ENCODE results near the gene IQCN. TPM values are rescaled to one million over a fixed set of nuclear protein-coding genes. Genes with fewer than 3 reads are reported as not detected.

IQCN gene
- total and polyA plus RNA-seq, 5 donors from 2014 or later = 0.03 to 26.5 (median 0.22) TPM; not detected in 1

DNA sequence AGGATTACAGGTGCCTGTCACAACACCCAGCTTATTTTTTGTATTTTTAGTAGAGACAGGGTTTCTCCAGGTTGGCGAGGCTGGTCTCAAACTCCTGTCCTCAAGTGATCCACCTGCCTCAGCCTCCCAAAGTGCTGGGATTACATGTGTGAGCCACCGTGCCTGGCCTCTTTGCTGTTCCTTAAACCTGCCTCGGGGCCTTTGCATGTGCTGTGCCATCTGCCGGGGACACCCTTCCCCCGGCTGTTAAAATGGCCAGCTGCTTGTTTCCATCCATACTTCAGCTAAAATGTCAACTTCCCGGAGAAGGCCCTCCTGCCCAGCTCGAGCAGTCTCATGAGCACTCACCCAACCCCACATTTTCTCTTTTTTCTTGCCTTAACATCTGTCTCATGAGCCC is 29.0 kb downstream of the IQCN start:
- no peaks in the 10 kb centered on the region for H3K36me3 ChIP-seq (ENCODE audit: control insufficient read depth, insufficient read depth, low read length)
- H3K27ac Mint-ChIP-seq = no peak overlapping the region
- H3K9me3 Mint-ChIP-seq = peaks cover 0 to 2% (median 0%) of the 10 kb centered on the region in 7 donors
- no peaks in the 10 kb centered on the region for H3K36me3 Mint-ChIP-seq
- DNase-seq (no peak), ATAC-seq (ENCODE audit: low read depth in 2 of 2) (no peak)
- no peak overlapping the region for H3K4me3 ChIP-seq (ENCODE audit: low read depth, low read length)
- H3K4me1 Mint-ChIP-seq = peaks cover 0 to 3% (median 0%) of the 10 kb centered on the region in 4 donors
- no peaks in the 10 kb centered on the region for H3K27me3 ChIP-seq (ENCODE audit: control insufficient read depth, insufficient read depth, low read length)
- H3K9me3 ChIP-seq (ENCODE audit: control insufficient read depth in 2 of 2, low read length in 2 of 2) = no peaks in the 10 kb centered on the region
- no peaks in the 10 kb centered on the region for H3K4me1 ChIP-seq (ENCODE audit: control insufficient read depth, insufficient read depth, low read length, poor library complexity, severe bottlenecking)
- no peak overlapping the region for H3K4me3 Mint-ChIP-seq
- peaks cover 4% of the 10 kb centered on the region for H3K27me3 Mint-ChIP-seq
- no peak overlapping the region for H3K27ac ChIP-seq (ENCODE audit: insufficient read depth, low read length, poor library complexity, severe bottlenecking)

DNA sequence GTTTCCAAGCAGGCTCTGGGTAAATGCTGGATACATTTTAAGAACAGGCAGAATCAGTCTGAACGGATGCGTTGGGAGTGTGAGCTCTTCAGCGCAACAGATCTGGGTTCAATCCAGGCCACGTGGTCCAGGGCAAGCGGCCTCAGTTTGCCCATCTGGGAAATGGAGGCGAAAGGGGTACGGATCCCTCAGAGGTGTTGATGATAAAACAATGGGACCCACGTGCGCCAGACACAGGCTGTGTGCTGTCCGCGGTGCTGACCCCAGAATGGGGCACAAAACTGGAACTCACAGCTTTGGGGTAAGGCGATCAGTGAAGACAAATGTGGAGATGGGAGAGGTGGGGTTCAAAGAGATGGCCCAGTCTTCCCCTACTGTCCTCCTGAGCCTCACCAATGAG is 34.9 kb downstream of the IQCN start:
- peaks cover 0 to under 1% of the 10 kb centered on the region in 2 experiments for H3K9me3 ChIP-seq (ENCODE audit: control insufficient read depth in 2 of 2, low read length in 2 of 2)
- no peaks in the 10 kb centered on the region for H3K27me3 ChIP-seq (ENCODE audit: control insufficient read depth, insufficient read depth, low read length)
- DNase-seq (no peak), ATAC-seq (ENCODE audit: low read depth in 2 of 2) (no peak)
- no peak overlapping the region for H3K4me3 ChIP-seq (ENCODE audit: low read depth, low read length)
- no peak overlapping the region for H3K27ac ChIP-seq (ENCODE audit: insufficient read depth, low read length, poor library complexity, severe bottlenecking)
- Mint-ChIP-seq H3K4me1 (peaks cover 0 to 3% (median 0%) of the 10 kb centered on the region in 4 donors), H3K27ac (peak overlapping the region in 1 of 3 donors; percentile 12), H3K9me3 (peaks cover 0 to 9% (median 0%) of the 10 kb centered on the region in 7 donors), H3K27me3 (peaks cover 14% of the 10 kb centered on the region), H3K4me3 (peak overlapping the region in 1 of 4 donors; percentile 10), H3K36me3 (no peaks in the 10 kb centered on the region)
- H3K36me3 ChIP-seq (ENCODE audit: control insufficient read depth, insufficient read depth, low read length) = no peaks in the 10 kb centered on the region
- no peaks in the 10 kb centered on the region for H3K4me1 ChIP-seq (ENCODE audit: control insufficient read depth, insufficient read depth, low read length, poor library complexity, severe bottlenecking)

DNA sequence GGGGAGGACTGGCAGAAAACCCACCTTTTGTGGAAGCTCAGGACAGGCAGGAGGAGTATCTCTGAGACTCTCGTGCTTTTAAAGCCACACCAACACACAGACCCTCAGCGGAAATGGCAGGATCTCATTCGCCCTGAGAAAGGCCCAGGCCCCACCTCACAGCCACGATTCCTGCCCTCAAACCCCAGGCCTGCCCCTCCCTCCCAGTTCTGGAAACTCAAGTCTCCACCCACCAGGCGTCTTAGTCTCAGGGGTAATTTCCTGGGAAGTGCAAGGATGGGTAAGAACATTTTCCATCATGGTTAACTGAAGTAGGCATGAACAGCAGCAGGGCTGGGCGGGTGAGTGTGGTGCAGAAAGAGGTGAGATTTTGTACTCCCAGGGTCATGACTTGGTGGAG is 40.1 kb downstream of the IQCN start:
- Mint-ChIP-seq H3K36me3 (no peaks in the 10 kb centered on the region), H3K27me3 (peaks cover 32% of the 10 kb centered on the region), H3K4me3 (no peak overlapping the region), H3K27ac (no peak overlapping the region), H3K9me3 (peaks cover 0 to 14% (median 0%) of the 10 kb centered on the region in 7 donors), H3K4me1 (peaks cover 0 to 2% (median 0%) of the 10 kb centered on the region in 4 donors)
- H3K4me1 ChIP-seq (ENCODE audit: control insufficient read depth, insufficient read depth, low read length, poor library complexity, severe bottlenecking) = peaks cover 4% of the 10 kb centered on the region
- peaks cover 0 to 16% of the 10 kb centered on the region in 2 experiments for H3K9me3 ChIP-seq (ENCODE audit: control insufficient read depth in 2 of 2, low read length in 2 of 2)
- no peak overlapping the region for H3K27ac ChIP-seq (ENCODE audit: insufficient read depth, low read length, poor library complexity, severe bottlenecking)
- ATAC-seq (ENCODE audit: low read depth in 2 of 2) (no peak), DNase-seq (no peak)
- H3K27me3 ChIP-seq (ENCODE audit: control insufficient read depth, insufficient read depth, low read length) = peaks cover 11% of the 10 kb centered on the region
- H3K36me3 ChIP-seq (ENCODE audit: control insufficient read depth, insufficient read depth, low read length) = no peaks in the 10 kb centered on the region
- H3K4me3 ChIP-seq (ENCODE audit: low read depth, low read length) = no peak overlapping the region

DNA sequence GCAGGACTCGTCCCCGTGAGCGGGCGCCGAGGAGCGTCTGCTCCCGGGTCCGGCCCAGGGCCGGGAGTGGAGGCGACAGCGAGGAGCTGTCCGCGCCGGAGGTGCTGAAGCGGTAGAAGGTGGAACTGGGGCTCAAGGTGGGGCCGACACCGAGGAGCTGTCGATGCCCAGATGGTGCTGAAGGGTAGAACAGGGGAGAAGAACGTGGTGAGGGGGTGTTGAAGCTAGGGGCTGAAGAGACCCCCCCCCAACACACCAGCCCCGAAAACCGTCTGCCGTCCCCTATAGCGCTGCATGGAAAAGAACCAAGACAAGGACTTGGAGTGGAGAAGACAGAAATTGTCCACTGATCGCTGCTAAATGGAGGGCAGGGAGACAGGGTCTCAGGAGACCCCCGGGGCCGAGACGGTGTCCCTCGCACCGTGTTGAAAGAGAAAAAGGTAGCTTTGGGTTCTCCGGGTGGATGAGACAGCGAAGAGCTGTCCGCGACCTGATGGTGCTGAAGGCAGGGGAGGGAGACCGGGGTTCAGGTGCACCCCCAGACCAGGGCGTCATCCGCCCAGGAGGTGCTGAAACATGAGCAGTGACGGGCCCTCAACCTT is 40.9 kb downstream of the IQCN start:
- Histone ChIP-seq H3K27ac (ENCODE audit: insufficient read depth, low read length, poor library complexity, severe bottlenecking) (no peak overlapping the region), H3K27me3 (ENCODE audit: control insufficient read depth, insufficient read depth, low read length) (peaks cover 11% of the 10 kb centered on the region), H3K4me3 (ENCODE audit: low read depth, low read length) (no peak overlapping the region), H3K4me1 (ENCODE audit: control insufficient read depth, insufficient read depth, low read length, poor library complexity, severe bottlenecking) (peaks cover 4% of the 10 kb centered on the region), H3K36me3 (ENCODE audit: control insufficient read depth, insufficient read depth, low read length) (no peaks in the 10 kb centered on the region), H3K9me3 (ENCODE audit: control insufficient read depth in 2 of 2, low read length in 2 of 2) (peaks cover 0 to 16% of the 10 kb centered on the region in 2 experiments)
- Mint-ChIP-seq H3K27me3 (peaks cover 32% of the 10 kb centered on the region), H3K4me3 (no peak overlapping the region), H3K36me3 (no peaks in the 10 kb centered on the region), H3K27ac (no peak overlapping the region), H3K4me1 (peaks cover 0 to 2% (median 0%) of the 10 kb centered on the region in 4 donors), H3K9me3 (peaks cover 0 to 14% (median 0%) of the 10 kb centered on the region in 7 donors)
- no peak for ATAC-seq (ENCODE audit: low read depth in 2 of 2)
- peak in 2 of 3 donors; percentile 42 to 49 for DNase-seq

DNA sequence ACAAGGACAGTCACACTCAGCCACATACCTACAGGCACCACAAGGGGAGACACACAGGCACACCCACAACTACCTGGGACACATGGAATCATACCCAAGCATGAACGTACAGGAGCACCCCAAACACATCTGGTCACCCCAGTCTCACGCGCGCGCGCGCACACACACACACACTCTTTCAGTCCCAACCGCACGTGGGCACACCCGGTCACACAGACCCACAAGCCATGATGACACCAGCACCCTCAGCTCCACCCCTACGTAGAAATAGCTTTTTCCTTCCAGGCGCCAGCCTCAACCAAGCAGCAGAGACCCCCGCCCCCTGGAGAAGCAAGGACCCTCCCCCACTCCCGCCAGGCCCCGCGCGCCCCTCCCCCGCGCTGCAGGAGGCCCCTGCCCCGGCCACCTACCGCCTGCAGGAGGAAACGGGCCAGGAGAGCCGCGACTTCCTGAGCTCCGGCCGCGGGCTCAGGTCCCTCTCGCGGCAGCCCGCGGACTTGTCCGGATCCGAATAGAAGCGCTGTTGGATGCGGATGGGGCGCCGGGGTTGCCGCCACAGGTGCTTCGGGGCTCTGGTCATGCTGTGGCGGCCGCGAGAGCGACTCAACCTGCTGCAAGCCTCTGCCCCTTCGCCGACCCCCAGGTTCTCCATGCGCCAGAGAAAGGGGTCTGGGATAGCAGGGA is 41.6 kb downstream of the IQCN start:
- no peak for DNase-seq
- Histone ChIP-seq H3K4me1 (ENCODE audit: control insufficient read depth, insufficient read depth, low read length, poor library complexity, severe bottlenecking) (peaks cover 4% of the 10 kb centered on the region), H3K27ac (ENCODE audit: insufficient read depth, low read length, poor library complexity, severe bottlenecking) (no peak overlapping the region), H3K4me3 (ENCODE audit: low read depth, low read length) (no peak overlapping the region), H3K36me3 (ENCODE audit: control insufficient read depth, insufficient read depth, low read length) (no peaks in the 10 kb centered on the region), H3K27me3 (ENCODE audit: control insufficient read depth, insufficient read depth, low read length) (peaks cover 11% of the 10 kb centered on the region), H3K9me3 (ENCODE audit: control insufficient read depth in 2 of 2, low read length in 2 of 2) (peaks cover 0 to 16% of the 10 kb centered on the region in 2 experiments)
- ATAC-seq (ENCODE audit: low read depth in 2 of 2) = no peak
- Mint-ChIP-seq H3K4me3 (no peak overlapping the region), H3K36me3 (no peaks in the 10 kb centered on the region), H3K4me1 (peaks cover 0 to 2% (median 0%) of the 10 kb centered on the region in 4 donors), H3K27me3 (peaks cover 38% of the 10 kb centered on the region), H3K9me3 (peaks cover 0 to 14% (median 0%) of the 10 kb centered on the region in 7 donors), H3K27ac (peak overlapping the region in 1 of 3 donors; percentile 21)

DNA sequence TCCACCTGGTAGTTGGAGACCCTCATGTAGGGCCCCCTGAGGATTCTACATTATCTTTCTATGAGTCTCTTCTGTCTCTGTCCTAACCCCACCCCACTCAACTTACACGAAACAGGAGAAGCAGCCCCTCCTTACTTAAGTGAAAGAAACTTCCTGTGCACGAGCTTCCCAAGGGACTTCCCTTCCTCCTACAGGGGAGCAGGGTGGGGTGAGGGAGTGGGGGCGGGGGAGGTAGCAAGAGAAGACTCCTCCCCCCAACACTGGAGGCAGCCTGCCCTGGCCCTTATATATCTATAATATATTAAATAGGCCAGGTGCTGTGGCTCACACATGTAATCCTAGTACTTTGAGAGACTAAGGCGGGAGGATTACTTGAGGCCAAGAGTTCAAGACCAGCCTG is 42.5 kb downstream of the IQCN start:
- no peak for DNase-seq
- peaks cover 47% of the 10 kb centered on the region for H3K27me3 Mint-ChIP-seq
- peaks cover 0 to 16% of the 10 kb centered on the region in 2 experiments for H3K9me3 ChIP-seq (ENCODE audit: control insufficient read depth in 2 of 2, low read length in 2 of 2)

DNA sequence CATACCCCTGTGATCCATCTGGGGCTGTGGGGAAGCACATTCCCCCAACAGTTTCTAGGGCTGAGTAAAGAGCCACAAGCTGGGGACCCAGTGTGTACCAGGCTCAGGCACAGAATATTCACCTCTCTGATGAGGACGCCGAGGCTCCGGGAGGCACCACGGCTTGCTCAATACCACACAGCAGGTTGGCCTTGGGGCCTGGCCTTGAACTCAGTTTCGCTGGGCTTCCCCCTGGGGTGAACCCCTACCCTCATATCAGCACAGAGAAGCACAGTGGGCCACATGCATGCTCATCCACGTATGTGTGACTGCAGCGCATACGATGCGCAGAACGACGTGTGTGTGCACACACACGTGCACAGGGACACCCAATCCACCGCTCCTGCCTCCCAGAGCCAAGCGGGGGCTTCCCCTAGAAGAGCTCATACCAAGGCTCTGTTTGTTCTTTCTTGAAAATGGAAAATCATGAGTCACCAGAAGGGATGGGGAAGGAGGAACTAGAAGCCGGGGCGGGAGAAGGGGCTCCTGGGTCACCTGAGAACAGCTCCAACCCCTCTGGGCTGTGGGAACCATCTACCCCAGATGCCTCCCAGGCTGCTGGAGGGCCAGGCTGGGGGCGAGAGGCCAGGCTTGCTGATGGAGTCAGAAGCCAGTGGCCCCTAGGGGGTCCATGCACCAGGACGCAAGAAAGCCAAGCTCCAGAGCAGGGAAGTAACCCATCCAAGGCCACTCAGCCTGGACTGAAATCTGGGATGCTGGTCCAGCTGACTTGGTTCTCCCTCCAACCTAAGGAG is 43.1 kb downstream of the IQCN start:
- peaks cover 0 to 11% (median 0%) of the 10 kb centered on the region in 7 donors for H3K9me3 Mint-ChIP-seq
- peaks cover 49% of the 10 kb centered on the region for H3K27me3 Mint-ChIP-seq
- Histone ChIP-seq H3K27me3 (ENCODE audit: control insufficient read depth, insufficient read depth, low read length) (peaks cover 15% of the 10 kb centered on the region), H3K36me3 (ENCODE audit: control insufficient read depth, insufficient read depth, low read length) (no peaks in the 10 kb centered on the region), H3K4me3 (ENCODE audit: low read depth, low read length) (no peak overlapping the region), H3K4me1 (ENCODE audit: control insufficient read depth, insufficient read depth, low read length, poor library complexity, severe bottlenecking) (peaks cover 6% of the 10 kb centered on the region), H3K9me3 (ENCODE audit: control insufficient read depth in 2 of 2, low read length in 2 of 2) (peaks cover 0 to 16% of the 10 kb centered on the region in 2 experiments), H3K27ac (ENCODE audit: insufficient read depth, low read length, poor library complexity, severe bottlenecking) (no peak overlapping the region)
- no peak for DNase-seq
- H3K4me1 Mint-ChIP-seq = peaks cover 0 to 7% (median 0%) of the 10 kb centered on the region in 4 donors
- ATAC-seq (ENCODE audit: low read depth in 2 of 2) = no peak
- no peak overlapping the region for H3K27ac Mint-ChIP-seq
- H3K36me3 Mint-ChIP-seq = no peaks in the 10 kb centered on the region
- no peak overlapping the region for H3K4me3 Mint-ChIP-seq

More for the DNA sequence above, 42.5 kb downstream of the IQCN start:
- Histone ChIP-seq H3K4me1 (ENCODE audit: control insufficient read depth, insufficient read depth, low read length, poor library complexity, severe bottlenecking) (peaks cover 4% of the 10 kb centered on the region), H3K27ac (ENCODE audit: insufficient read depth, low read length, poor library complexity, severe bottlenecking) (no peak overlapping the region), H3K27me3 (ENCODE audit: control insufficient read depth, insufficient read depth, low read length) (peaks cover 14% of the 10 kb centered on the region), H3K4me3 (ENCODE audit: low read depth, low read length) (no peak overlapping the region), H3K36me3 (ENCODE audit: control insufficient read depth, insufficient read depth, low read length) (no peaks in the 10 kb centered on the region)
- ATAC-seq (ENCODE audit: low read depth in 2 of 2) = no peak
- Mint-ChIP-seq H3K4me3 (no peak overlapping the region), H3K27ac (peak overlapping the region in 1 of 3 donors; percentile 3), H3K36me3 (no peaks in the 10 kb centered on the region), H3K9me3 (peaks cover 0 to 14% (median 0%) of the 10 kb centered on the region in 7 donors), H3K4me1 (peaks cover 0 to 3% (median 0%) of the 10 kb centered on the region in 4 donors)

All from CD4-positive, CD25-positive, alpha-beta regulatory T cell (primary cell).